GM12864 (cell line): ENCODE results near the gene ELMOD3.
"Not testable (repeated sequence)": the region's sequence is repeated elsewhere in the genome, so short reads cannot be mapped to it uniquely, and the experiment has no call there.

ENCODE experiments used
- DNase-seq: peaks from one replicate; pipeline ENCODE4 v3.0.0-alpha.2; 2011; ENCODE audit warnings: low read depth
- H3K4me3 ChIP-seq: 2 replicates; pipeline ENCODE4 v1.5.1; 2011; ENCODE audit warnings: mild to moderate bottlenecking, low read depth, low read length, control low read depth
- TF ChIP-seq, protein P1 (sequence below): IDR thresholded peaks from 2 replicates; pipeline ENCODE4 v1.5.1; 2011; ENCODE audit warnings: low read depth, mild to moderate bottlenecking, moderate library complexity, low read length, control low read depth, inconsistent platforms; ENCODE audit errors: missing control alignments

Gene ELMOD3

DNA sequence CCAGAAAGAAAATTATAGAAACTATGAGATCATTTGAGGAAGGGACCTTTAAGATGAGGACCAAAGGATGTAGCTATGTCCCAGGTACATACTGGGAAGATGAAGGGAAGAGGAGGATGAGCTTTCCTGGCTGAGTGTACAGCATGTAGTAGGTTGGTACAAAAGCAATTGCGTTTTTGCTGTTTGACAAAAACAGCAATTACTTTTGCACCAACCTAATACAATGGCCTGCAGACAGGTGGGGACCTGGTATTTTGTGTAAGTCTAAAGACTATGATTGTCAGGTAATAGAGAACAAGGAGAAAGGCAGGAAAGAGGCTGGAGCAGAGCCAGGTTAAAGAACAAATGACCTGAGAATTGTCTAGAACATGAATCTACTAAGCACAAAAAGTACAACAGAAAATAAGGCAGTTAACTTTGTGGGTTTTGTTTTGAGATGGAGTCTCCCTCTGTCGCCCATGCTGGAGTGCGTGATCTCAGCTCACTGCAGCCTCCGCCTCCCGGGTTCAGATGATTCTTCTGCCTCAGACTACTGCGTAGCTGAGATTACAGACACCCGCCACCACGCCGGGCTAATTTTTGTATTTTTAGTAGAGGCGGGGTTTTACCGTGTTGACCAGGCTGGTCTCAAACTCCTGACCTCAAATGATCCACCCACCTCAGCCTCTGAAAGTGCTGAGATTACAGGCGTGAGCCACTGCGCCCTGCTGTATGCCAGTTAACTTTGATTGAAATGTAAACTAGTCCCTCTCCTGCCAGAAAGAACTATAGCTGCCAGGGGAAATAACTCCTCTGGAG, 23.5 kb upstream of the ELMOD3 start:
- TF ChIP-seq, protein P1, sequence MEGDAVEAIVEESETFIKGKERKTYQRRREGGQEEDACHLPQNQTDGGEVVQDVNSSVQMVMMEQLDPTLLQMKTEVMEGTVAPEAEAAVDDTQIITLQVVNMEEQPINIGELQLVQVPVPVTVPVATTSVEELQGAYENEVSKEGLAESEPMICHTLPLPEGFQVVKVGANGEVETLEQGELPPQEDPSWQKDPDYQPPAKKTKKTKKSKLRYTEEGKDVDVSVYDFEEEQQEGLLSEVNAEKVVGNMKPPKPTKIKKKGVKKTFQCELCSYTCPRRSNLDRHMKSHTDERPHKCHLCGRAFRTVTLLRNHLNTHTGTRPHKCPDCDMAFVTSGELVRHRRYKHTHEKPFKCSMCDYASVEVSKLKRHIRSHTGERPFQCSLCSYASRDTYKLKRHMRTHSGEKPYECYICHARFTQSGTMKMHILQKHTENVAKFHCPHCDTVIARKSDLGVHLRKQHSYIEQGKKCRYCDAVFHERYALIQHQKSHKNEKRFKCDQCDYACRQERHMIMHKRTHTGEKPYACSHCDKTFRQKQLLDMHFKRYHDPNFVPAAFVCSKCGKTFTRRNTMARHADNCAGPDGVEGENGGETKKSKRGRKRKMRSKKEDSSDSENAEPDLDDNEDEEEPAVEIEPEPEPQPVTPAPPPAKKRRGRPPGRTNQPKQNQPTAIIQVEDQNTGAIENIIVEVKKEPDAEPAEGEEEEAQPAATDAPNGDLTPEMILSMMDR: no peak
- no peak overlapping the region; the same call in 1 of the 2 replicates for H3K4me3 ChIP-seq
- DNase-seq: no peak

DNA sequence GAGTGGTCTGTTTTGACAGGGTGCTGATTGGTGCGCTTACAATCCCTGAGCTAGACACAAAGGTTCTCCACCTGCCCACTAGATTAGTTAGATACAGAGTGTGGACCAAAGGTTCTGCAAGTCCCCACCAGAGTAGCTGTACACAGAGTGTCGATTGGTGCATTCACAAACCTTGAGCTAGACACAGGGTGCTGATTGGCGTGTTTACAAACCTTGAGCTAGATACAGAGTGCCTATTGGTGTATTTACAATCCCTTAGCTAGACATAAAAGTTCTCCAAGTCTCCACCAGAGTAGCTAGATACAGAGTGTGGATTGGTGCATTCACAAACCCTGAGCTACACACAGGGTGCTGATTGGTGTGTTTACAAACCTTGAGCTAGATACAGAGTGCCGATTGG, 20.7 kb upstream of the ELMOD3 start:
- not testable (repeated sequence) for H3K4me3 ChIP-seq, DNase-seq

DNA sequence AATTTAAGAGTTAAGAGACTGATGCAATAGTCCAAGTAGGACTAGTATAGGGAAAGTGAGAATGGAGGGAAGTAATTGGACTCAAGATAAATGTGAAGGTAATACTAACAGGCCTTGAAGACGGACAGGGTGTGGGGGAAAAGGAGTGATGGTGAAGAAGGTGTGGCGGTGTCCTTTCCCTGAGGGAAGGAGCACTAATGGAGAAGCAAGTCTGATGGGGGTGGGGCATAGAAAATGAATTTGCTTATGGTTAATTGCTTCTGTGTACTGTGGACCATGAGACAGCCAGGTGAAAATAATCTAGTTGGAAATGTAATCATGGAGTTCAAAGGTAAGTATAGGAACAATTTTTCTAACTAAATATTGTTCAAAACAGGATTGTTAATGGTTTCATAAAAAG, 19.6 kb upstream of the ELMOD3 start:
- no peak overlapping the region for H3K4me3 ChIP-seq
- no peak for DNase-seq
- TF ChIP-seq, protein P1: no peak

DNA sequence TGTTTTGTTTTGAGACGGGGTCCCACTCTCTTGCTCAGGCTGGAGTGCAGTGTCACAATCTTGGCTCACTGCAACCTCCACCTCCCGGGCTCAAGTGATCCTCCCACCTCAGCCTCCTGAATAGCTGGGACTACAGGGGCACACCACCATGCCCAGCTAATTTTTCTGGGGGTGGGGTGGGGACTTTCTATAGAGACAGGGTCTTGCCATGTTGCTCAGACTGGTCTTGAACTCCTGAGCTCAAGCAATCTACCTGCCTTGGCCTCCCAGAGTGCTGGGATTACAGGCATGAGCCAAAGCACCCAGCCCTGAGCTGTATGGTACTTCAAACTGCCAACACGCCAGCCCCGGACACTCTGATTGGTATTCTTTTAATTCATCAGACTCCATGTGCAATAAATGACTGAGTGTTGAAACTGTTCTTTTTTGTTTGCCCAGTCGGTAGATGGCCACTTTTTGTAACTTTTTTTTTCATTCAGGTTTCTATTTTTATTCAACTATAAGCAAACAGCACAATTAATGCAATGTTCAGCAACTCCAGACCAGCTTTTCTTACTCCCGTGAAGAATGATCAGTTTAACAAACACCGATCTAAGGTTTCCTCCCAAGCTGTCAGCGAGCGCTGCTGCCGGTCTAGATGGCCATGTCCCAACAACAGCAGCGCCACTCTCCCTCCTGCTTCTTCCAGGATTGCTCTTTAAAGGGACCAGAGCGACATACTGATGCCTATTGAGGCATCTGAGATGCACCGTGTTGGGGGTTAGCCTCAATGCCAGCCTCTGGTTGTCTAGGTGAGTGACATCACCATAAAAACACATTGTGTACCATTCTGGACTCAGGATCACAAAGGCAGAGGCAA, 14.3 kb upstream of the ELMOD3 start:
- H3K4me3 ChIP-seq: no peak overlapping the region
- DNase-seq: no peak
- TF ChIP-seq, protein P1: no peak

DNA sequence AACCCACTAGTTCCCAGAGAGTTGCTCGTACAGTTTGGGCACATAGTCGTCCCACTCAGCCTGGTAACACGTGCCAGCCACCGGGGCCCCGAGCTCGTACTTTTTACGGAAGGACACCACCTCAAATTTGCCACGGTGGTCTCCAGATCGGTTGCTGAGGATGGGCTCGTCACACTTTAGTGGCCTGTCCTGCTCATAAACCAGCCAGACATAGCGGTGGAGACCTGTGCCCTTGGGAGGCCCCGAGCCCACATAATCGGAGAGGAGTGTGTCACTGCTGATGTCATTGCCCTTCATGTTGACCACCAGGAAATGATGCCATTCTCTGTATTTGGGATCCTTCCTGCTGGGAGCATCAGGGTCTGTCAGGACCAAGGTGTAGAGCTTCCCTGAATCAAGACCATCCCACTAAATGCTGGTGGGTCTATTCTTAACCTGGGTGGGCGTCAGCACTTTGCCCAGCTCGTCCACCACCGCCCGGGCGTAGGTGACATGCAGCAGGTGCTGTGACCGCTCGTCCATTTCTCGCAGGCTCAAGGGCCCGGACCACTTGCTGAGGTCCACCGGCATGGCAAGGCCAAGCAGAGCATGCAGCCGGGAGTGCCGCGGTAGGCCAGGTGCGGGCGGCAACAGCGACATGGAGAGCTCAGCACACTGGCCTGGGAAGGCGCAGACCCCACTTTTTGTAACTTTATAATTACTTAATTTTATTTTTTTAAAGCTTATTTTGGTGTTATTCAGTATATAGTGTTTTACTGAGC, 13.1 kb upstream of the ELMOD3 start:
- TF ChIP-seq, protein P1: no peak
- H3K4me3 ChIP-seq: no peak overlapping the region
- DNase-seq: no peak

DNA sequence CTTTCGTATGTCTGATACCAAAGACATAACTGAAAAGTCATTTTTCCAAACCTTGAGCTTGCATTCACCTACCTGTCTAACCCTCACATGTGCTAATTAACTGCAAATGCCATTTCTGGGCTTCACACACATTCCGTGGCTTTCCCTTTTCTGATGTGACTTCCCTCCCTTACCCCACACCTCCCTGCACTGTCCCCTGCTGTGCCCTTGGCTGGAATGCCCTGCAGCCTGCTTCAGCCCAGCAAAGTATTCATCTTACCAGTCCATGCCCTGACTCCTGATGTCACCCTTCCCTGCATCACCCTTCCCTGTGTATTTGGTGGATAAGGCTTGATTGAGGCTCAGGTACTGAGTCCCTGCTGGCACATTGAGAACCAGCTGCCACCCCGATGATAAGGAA, 12.4 kb upstream of the ELMOD3 start:
- no peak for DNase-seq
- H3K4me3 ChIP-seq: no peak overlapping the region
- TF ChIP-seq, protein P1: no peak

DNA sequence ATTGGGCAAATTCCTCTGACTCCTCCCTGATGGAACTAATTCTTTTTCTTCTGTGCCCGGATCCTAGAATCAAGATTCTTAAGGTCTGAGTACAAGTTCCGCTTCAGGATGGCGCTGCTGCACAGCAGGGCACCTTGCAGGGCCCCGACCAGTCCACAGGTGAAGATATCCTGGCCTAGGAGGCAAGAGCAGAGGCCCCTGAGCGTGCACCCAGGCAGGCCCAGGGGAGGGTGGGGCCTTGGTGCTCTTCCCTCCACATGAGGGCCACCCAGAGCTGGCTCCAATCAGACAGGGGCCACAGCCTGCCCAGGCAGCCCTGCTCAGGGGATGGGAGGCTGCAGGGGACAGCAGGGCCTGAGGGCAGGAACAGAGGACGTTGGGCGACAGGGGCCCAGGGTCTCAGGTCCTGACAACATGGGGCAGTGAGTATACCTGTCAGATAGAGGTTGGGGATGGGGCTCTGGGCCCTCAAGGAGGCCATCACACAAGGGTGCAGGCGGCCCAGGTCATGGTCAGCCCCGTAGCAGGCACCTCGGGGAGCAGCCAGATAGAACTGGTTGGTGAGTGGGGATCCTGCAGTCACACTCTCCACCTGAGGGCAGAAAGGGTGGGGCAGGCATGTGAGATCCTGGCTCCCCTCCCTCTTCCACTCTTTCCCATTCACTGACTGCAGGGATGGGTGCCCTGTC, 11.2 kb upstream of the ELMOD3 start:
- not testable (repeated sequence) for DNase-seq, H3K4me3 ChIP-seq
